Central memory CD8-positive, alpha-beta T cell (primary cell): ENCODE measurements around the gene ARID1B.

Source experiments
- ATAC-seq: fragments of 150-1000 bp; cut with Tn5 transposase; replicated peaks from 2 replicates; pipeline ENCODE4 v1.10.0; 2022; ENCODE audit warnings: mild to moderate bottlenecking, moderate FRiP score, moderate number of reproducible peaks; ENCODE audit not compliant: poor library complexity, severe bottlenecking; ENCODE audit errors: extremely low read depth
- DNase-seq, 2 donors: peaks; one replicate each; pipeline ENCODE4 v3.0.0; 2021; ENCODE audit warnings: low spot score in 2 of 2
- H3K27ac Mint-ChIP-seq: one replicate; pipeline ENCODE4 v1.8.0; 2022; ENCODE audit warnings: low read depth, mild to moderate bottlenecking, moderate library complexity, mixed read lengths
- H3K27me3 Mint-ChIP-seq: one replicate; pipeline ENCODE4 v1.8.0; 2022; ENCODE audit warnings: mixed read lengths
- H3K36me3 Mint-ChIP-seq: one replicate; pipeline ENCODE4 v1.8.0; 2022; ENCODE audit warnings: mild to moderate bottlenecking, moderate library complexity, mixed read lengths; ENCODE audit not compliant: insufficient read depth
- H3K4me1 Mint-ChIP-seq: one replicate; pipeline ENCODE4 v1.8.0; 2022; ENCODE audit warnings: mixed read lengths
- H3K4me3 Mint-ChIP-seq: one replicate; pipeline ENCODE4 v1.8.0; 2022; ENCODE audit warnings: mild to moderate bottlenecking, moderate library complexity, mixed read lengths
- H3K9me3 Mint-ChIP-seq: one replicate; pipeline ENCODE4 v1.8.0; 2022; ENCODE audit warnings: mixed read lengths

ARID1B gene

GRCh38 chr6:156826290-156826955, 49.2 kb downstream of the ARID1B start:
- H3K36me3 Mint-ChIP-seq, result peaks cover 13% of the 10 kb centered on the region
- no peak overlapping the region for H3K4me3 Mint-ChIP-seq
- H3K9me3 Mint-ChIP-seq, result no peaks in the 10 kb centered on the region
- H3K27ac Mint-ChIP-seq, result peak overlapping the region; percentile 2
- no peak for DNase-seq
- no peak for ATAC-seq
- peaks cover 74% of the 10 kb centered on the region for H3K4me1 Mint-ChIP-seq
- no peaks in the 10 kb centered on the region for H3K27me3 Mint-ChIP-seq

- H3K4me1 Mint-ChIP-seq, result peaks cover 73% of the 10 kb centered on the region
- ATAC-seq, result no peak
- H3K36me3 Mint-ChIP-seq, result peaks cover 13% of the 10 kb centered on the region
- no peak overlapping the region for H3K27ac Mint-ChIP-seq
- no peaks in the 10 kb centered on the region for H3K27me3 Mint-ChIP-seq
- DNase-seq, result no peak
- no peaks in the 10 kb centered on the region for H3K9me3 Mint-ChIP-seq
- no peak overlapping the region for H3K4me3 Mint-ChIP-seq
Measured at GRCh38 chr6:156827382-156827781, 50.2 kb downstream of the ARID1B start.

GRCh38 chr6:156828280-156828703, 51.1 kb downstream of the ARID1B start:
- H3K4me1 Mint-ChIP-seq, result peaks cover 71% of the 10 kb centered on the region
- no peak for ATAC-seq
- no peaks in the 10 kb centered on the region for H3K9me3 Mint-ChIP-seq
- DNase-seq, result no peak
- H3K27ac Mint-ChIP-seq, result peak overlapping the region; percentile 11
- no peak overlapping the region for H3K4me3 Mint-ChIP-seq
- no peaks in the 10 kb centered on the region for H3K27me3 Mint-ChIP-seq
- H3K36me3 Mint-ChIP-seq, result peaks cover 15% of the 10 kb centered on the region

- ATAC-seq (no peak), DNase-seq (no peak)
- Mint-ChIP-seq H3K27me3 (no peaks in the 10 kb centered on the region), H3K4me3 (no peak overlapping the region), H3K4me1 (peaks cover 64% of the 10 kb centered on the region), H3K9me3 (no peaks in the 10 kb centered on the region), H3K27ac (no peak overlapping the region), H3K36me3 (peaks cover 17% of the 10 kb centered on the region)
Measured at GRCh38 chr6:156830126-156830525, 52.9 kb downstream of the ARID1B start.

GRCh38 chr6:156832231-156832647, 55.1 kb downstream of the ARID1B start:
- Mint-ChIP-seq H3K27me3 (no peaks in the 10 kb centered on the region), H3K4me1 (peaks cover 51% of the 10 kb centered on the region), H3K9me3 (no peaks in the 10 kb centered on the region), H3K36me3 (peaks cover 17% of the 10 kb centered on the region), H3K4me3 (no peak overlapping the region), H3K27ac (peak overlapping the region; percentile 38)
- no peak for DNase-seq
- no peak for ATAC-seq

GRCh38 chr6:156832669-156833068, 55.5 kb downstream of the ARID1B start:
- peaks cover 17% of the 10 kb centered on the region for H3K36me3 Mint-ChIP-seq
- ATAC-seq, result no peak
- no peak overlapping the region for H3K27ac Mint-ChIP-seq
- no peak for DNase-seq
- H3K4me1 Mint-ChIP-seq, result peaks cover 47% of the 10 kb centered on the region
- H3K9me3 Mint-ChIP-seq, result no peaks in the 10 kb centered on the region
- no peak overlapping the region for H3K4me3 Mint-ChIP-seq
- H3K27me3 Mint-ChIP-seq, result no peaks in the 10 kb centered on the region

- peaks cover 17% of the 10 kb centered on the region for H3K36me3 Mint-ChIP-seq
- ATAC-seq, result no peak
- no peak overlapping the region for H3K4me3 Mint-ChIP-seq
- no peak for DNase-seq
- peaks cover 41% of the 10 kb centered on the region for H3K4me1 Mint-ChIP-seq
- no peaks in the 10 kb centered on the region for H3K27me3 Mint-ChIP-seq
- no peaks in the 10 kb centered on the region for H3K9me3 Mint-ChIP-seq
- H3K27ac Mint-ChIP-seq, result no peak overlapping the region
Measured at GRCh38 chr6:156833755-156834154, 56.6 kb downstream of the ARID1B start.

- no peak for DNase-seq
- ATAC-seq, result no peak
- H3K36me3 Mint-ChIP-seq, result peaks cover 9% of the 10 kb centered on the region
- no peaks in the 10 kb centered on the region for H3K9me3 Mint-ChIP-seq
- H3K4me3 Mint-ChIP-seq, result no peak overlapping the region
- H3K27me3 Mint-ChIP-seq, result no peaks in the 10 kb centered on the region
- H3K4me1 Mint-ChIP-seq, result peaks cover 61% of the 10 kb centered on the region
- no peak overlapping the region for H3K27ac Mint-ChIP-seq
Measured at GRCh38 chr6:156839129-156839528, 62.0 kb downstream of the ARID1B start.

- DNase-seq (no peak), ATAC-seq (no peak)
- no peaks in the 10 kb centered on the region for H3K9me3 Mint-ChIP-seq
- H3K4me3 Mint-ChIP-seq, result no peak overlapping the region
- H3K4me1 Mint-ChIP-seq, result peaks cover 64% of the 10 kb centered on the region
- peak overlapping the region; percentile 16 for H3K27ac Mint-ChIP-seq
- no peaks in the 10 kb centered on the region for H3K27me3 Mint-ChIP-seq
- peaks cover 9% of the 10 kb centered on the region for H3K36me3 Mint-ChIP-seq
Measured at GRCh38 chr6:156839591-156840001, 62.4 kb downstream of the ARID1B start.

GRCh38 chr6:156840136-156840535, 63.0 kb downstream of the ARID1B start:
- Mint-ChIP-seq H3K4me1 (peaks cover 69% of the 10 kb centered on the region), H3K9me3 (no peaks in the 10 kb centered on the region), H3K27me3 (no peaks in the 10 kb centered on the region), H3K27ac (peak overlapping the region; percentile 16), H3K36me3 (peaks cover 9% of the 10 kb centered on the region), H3K4me3 (no peak overlapping the region)
- DNase-seq (no peak), ATAC-seq (no peak)

DNA sequence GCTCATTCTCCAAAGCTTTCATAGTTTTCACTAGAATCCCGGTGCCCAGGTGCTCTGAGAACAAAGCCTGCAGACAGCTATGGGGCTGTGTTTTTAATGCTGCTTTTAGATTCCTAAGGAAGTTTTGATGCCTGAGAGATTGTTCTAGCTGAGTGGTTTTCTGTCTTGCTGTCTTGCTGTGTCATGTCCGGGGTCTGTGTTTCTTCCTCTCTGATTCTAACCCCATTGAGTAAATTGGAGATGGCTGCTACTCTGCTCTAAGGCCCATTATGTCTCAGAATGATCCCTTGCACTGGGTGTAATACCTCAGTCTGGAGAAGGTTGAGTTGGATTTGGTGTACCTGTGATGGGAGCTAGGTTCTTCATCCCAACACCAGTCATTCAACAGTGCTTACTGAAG, 63.4 kb downstream of the ARID1B start:
- DNase-seq, result no peak
- Mint-ChIP-seq H3K9me3 (no peaks in the 10 kb centered on the region), H3K4me1 (peaks cover 74% of the 10 kb centered on the region), H3K27me3 (no peaks in the 10 kb centered on the region), H3K4me3 (no peak overlapping the region), H3K36me3 (peaks cover 9% of the 10 kb centered on the region), H3K27ac (peak overlapping the region; percentile 16)
- ATAC-seq, result no peak

DNA sequence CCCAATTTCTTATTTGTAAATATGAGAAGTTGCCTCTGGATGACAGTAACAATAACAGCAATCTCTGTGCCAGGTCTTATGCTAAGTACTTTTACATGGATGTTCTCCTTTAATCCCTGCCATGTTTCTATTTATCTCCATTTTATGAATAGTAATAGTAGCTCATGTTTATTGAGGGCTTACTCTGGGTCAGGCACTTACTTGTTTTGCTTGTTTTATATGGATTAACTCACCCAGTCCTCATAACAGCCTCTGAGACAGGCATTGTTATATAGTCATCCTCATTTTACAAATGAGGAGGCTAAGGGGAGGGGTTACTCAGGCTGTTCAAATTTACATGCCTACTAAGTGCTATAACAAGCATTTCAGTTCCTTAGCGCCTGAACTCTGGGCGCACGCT, 64.3 kb downstream of the ARID1B start:
- Mint-ChIP-seq H3K4me1 (peaks cover 74% of the 10 kb centered on the region), H3K4me3 (no peak overlapping the region), H3K9me3 (no peaks in the 10 kb centered on the region), H3K27ac (no peak overlapping the region), H3K27me3 (no peaks in the 10 kb centered on the region), H3K36me3 (peaks cover 9% of the 10 kb centered on the region)
- DNase-seq (no peak), ATAC-seq (no peak)

DNA sequence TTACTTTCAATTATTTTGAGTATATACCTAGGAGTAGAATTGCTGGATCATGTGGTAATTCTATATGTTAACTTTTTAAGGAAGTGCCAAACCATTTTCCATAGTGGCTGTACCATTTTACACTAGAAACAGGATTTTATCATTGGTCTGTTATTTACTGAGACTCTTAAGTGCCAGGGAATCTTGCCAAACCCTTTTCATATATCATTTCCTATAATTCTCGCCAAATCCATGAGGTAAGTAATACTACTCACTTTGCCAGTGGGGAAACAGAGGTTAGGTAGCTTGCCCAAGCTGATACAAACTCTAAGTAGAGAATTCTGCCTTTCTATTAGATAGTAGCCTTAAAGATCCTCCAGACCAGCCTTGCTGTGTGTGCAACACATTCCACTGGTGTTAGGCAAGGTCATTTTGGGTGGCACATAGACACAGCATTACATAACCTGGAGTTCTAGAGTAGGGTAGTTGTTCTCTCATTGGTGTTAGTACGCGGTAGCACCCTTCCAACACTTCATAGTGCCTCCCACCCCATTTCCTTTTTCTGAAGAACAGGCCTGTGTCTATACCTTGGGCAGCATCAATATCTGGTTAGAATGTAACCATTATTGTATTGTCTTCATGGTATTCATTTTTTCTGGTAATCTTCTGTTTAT, 65.5 kb downstream of the ARID1B start:
- no peaks in the 10 kb centered on the region for H3K27me3 Mint-ChIP-seq
- peaks cover 86% of the 10 kb centered on the region for H3K4me1 Mint-ChIP-seq
- DNase-seq (no peak), ATAC-seq (no peak)
- peaks cover 9% of the 10 kb centered on the region for H3K36me3 Mint-ChIP-seq
- no peak overlapping the region for H3K4me3 Mint-ChIP-seq
- no peaks in the 10 kb centered on the region for H3K9me3 Mint-ChIP-seq
- H3K27ac Mint-ChIP-seq, result peak overlapping the region; percentile 23
